ENCODE measurements around the gene FTCDNL1.

The FTCDNL1 gene

DNA sequence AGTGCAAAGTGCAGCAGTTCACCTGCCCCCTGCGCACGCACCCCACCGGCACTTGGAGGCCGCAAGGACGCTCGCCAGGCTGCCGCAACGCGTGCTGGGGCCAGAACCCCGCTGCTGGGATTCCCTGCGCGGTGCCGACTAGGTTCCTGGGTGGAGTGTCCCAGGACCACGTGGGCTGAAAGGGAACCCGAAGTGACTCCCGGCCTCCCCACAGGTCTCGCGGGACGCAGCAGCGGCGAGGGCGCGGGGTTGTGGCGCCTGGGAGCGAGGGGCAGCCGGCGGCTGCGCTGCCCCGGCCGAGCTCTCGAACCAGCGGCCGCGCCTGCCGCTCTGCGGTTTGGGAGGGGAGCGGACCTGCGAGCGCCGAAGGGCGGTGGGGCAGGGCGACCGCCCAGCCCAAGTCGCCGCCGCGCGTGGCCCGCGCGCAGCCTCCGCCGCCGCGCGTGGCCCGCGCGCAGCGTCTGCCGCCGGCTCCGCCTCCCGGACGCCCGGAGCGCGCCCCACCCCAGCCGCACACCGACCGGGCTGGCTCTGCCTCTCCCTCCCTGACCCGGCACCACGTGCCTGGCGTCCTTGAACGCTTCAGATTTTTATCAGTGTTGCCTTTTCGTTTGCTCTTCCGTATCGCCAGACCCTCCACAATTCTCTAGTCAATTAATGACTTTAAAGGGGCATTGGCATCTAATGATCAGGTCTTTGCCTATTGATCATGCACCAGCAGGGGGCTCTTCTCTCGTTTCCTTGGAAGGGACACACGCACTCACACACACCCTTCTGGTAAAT, at the start of gene FTCDNL1:
Gene FTCDNL1, minus strand, starts transcription at position 475 of the 783 bp plus-strand sequence. CDS start 2,230 bp downstream, outside the sequence.
- peak; percentile 24 for DNase-seq (ENCODE audit: low read depth)

DNA sequence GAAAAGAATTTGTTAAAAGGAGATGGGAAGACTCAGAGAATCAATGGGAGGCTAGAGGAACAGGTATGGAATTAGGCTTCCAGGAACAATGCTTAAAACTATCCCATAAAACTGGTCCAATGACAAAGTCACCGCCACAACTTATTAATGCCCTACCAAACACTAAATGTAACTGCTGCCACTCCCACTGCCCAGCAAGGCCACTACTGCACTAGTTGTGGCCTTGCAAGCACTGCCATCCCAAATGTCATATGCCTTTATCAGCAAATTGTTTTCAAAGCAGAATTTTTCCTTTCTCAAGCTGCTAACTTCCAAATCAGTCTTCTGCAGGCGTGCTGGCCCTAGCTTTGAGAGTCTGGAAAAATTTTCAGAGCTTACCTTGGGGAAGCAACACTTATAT, 45.6 kb upstream of the FTCDNL1 start:
- DNase-seq (ENCODE audit: low read depth) = no peak

GRCh38 chr2:199895406-199895805, 44.4 kb upstream of the FTCDNL1 start:
- no peak for DNase-seq (ENCODE audit: low read depth)

GRCh38 chr2:199883474-199884212, 32.7 kb upstream of the FTCDNL1 start:
- no peak for DNase-seq (ENCODE audit: low read depth)

DNA sequence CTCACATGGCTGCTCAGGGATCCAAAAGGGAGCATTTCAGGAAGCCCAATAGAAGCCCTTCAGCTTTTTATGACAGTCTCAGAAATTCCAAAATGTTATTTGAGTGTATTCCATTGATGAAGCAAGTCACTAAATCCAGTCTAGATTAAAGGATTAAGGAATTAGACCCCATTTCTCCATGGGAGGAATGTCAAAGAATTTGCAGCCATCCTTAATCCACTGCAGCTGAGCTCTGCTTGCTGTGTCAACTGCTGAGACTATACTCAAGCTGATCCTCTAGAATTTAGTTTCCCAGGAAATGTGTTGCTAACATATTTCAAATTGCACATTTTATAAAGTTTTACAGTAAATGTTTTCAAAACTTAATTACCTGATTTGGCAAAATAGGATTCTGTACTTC, 31.7 kb upstream of the FTCDNL1 start:
- DNase-seq (ENCODE audit: low read depth) = no peak

DNA sequence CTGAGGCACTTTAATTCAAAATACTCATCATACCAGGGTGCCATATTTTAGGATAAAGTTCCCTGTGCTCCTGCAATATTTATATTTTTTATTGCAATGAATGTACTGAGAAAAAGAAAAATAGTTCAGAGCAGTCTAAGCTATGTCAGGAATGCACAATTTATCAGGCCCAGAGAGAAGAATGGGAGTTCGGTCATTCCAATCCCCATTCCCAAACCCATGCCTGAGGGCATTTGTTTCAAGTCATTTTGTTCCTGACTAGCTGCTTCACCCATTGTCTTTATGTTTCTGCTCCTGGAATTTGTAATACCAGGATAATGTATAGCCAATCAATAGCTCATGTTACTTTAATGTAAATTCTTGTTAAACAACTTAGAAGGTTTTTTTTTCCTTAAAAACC, 24.4 kb upstream of the FTCDNL1 start:
- DNase-seq (ENCODE audit: low read depth) = no peak

DNA sequence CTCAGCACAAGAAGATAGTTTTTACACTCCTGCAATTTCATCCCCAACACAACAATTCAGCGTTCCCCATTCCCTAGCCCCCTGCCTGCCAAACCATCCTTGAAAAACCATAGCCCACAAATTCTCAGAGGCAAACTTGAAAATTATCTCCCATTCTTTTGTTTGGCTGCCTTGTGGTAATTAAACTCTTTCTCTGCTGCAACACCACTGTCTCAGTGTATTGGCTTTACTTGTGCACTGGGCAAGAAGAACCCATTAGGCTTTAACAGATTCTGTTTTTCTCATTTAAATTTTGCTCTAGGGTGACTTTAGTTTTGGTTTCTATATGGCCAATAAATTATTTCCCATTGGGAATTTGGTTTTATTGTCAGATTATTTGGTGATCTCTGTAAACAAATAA, 23.2 kb upstream of the FTCDNL1 start:
- no peak for DNase-seq (ENCODE audit: low read depth)

GRCh38 chr2:199870581-199870980, 19.6 kb upstream of the FTCDNL1 start:
- no peak for DNase-seq (ENCODE audit: low read depth)

- no peak for DNase-seq (ENCODE audit: low read depth)
These were observed 18.7 kb upstream of the FTCDNL1 start for GRCh38 chr2:199869653-199870052.

DNA sequence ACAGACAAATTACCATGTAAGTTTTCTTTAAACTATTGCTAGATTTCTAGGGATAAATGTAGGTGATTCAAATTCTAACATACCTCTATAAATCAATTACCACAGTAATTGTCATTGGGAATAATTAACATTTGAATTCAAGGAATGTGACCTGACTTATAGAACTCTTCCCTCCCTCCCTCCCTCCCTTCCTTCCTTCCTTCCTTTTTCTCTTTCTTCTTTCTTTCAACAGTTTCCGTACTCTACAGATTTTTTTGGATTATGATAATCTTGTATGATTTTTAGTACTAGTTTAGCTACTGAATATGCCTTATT, 18.2 kb upstream of the FTCDNL1 start:
- DNase-seq (ENCODE audit: low read depth) = no peak

- no peak for DNase-seq (ENCODE audit: low read depth)
These were observed 17.6 kb upstream of the FTCDNL1 start for GRCh38 chr2:199868431-199869226.

DNA sequence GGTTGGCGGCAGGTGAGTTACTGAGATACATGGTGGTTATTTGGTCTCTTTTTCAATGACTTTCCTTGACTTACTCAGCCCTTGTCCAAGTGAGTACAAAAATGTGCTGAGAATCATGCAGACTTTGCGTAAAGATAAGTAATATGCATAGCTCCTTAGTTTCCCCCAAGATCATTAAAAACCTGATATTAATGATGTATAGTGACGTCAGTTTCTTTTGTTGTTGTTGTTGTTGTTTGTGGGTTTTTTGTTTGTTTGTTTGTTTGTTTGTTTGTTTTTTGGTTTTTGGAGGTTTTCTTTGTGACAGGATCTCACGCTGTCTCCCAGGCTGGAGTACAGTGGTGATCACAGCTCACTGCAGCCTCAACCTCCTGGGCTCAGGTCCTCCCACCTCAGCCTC, 14.9 kb upstream of the FTCDNL1 start:
- no peak for DNase-seq (ENCODE audit: low read depth)

DNA sequence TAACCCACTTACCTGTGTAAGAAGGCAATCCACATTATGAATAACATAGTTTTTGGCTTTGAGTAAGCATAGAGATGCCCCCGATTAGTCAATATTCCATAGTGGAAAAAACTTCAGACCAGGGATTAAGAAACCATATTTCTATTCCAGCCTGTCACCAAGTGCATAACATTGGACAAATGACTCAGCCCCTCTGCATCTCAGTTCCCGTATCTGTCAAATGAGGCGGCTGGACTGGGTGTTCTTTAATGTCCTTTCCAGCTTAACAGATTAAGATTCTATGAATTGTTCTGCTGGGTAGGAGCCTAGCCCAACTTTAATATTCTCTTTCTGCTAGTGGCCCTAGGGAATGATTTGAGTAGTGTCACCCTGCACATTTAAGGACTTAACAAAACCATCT, 11.8 kb upstream of the FTCDNL1 start:
- no peak for DNase-seq (ENCODE audit: low read depth)

DNA sequence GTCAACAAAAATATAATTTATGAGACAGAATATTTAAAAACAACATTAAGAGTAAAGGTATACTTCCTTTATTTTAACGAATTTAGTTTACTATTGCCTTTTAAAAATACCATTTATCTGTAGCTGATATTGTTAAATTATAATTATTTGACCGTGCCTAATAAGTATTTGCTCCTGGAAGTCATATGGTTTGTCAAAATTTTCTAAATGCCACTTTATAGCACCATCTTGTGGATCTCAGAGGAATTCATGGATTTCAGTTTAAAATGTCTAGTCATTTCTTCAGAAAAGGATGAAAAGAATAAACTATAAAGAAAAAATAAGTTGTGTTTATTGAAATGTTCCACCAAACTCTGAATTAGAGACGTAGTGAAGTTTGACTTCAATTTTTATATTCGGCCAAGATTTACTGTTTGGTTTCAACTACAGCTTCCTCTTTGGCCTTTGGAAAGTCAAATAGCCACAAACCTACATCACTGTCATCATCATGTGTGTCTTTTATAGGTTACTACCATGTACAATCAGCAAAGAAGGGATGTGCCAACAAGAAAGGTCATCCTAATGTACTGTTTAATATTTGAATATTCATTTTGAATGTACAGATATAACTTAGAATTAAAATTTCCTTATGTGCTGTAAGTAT, 10.3 kb upstream of the FTCDNL1 start:
- no peak for DNase-seq (ENCODE audit: low read depth)

GRCh38 chr2:199855812-199856211, 4.8 kb upstream of the FTCDNL1 start:
- DNase-seq (ENCODE audit: low read depth) = no peak

DNA sequence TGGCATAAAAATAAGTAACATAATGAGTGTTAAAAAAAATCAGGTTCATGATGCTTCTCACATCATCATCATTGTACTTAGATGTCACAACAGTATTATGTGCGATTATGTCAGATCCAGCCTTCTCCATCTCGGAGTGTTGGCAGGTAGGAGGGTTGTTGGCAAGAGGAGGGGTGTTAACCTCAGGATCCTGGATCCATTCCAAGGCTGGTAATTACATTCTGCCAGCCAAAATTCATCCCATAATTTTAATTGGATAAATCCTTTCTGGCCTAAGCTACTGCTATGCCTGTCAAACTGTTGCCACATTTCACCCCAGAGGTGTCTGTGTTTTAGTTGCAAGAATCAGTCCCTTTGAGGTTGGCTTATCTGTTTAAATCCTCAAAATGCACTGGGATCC, 891 bp upstream of the FTCDNL1 start:
- no peak for DNase-seq (ENCODE audit: low read depth)

- no peak for DNase-seq (ENCODE audit: low read depth)
These were observed 464 bp upstream of the FTCDNL1 start for GRCh38 chr2:199851501-199851810.

- DNase-seq (ENCODE audit: low read depth) = no peak
These were observed 724 bp downstream of the FTCDNL1 start for GRCh38 chr2:199850218-199850717.

GRCh38 chr2:199848389-199849130, 2.4 kb downstream of the FTCDNL1 start:
- DNase-seq (ENCODE audit: low read depth) = no peak

GRCh38 chr2:199847181-199847864, 3.7 kb downstream of the FTCDNL1 start:
- DNase-seq (ENCODE audit: low read depth) = no peak
